OCI-LY3 (cell line): ENCODE results near the gene COA3.

ENCODE experiments used
- CTCF ChIP-seq: fragments of 200-600, 300-600 bp; sonication (generic); IDR thresholded peaks from 2 replicates; pipeline ENCODE4 v1.5.1; 2014; ENCODE audit warnings: antibody characterized with exemption, low read length, low read depth
- EZH2phosphoT487 ChIP-seq: fragments of 200-600 bp; shearing (Covaris generic); IDR thresholded peaks from 2 replicates; pipeline ENCODE4 v1.6.1; 2018; ENCODE audit warnings: antibody characterized with exemption, mixed run types, low read depth

- TF ChIP-seq CTCF (peak; percentile 81), EZH2phosphoT487 (no peak)
Measured at GRCh38 chr17:42819939-42820535, 21.5 kb upstream of the COA3 start.
